MM.1S (cell line): ENCODE measurements around the gene UNC13A.

ENCODE experiments used
- CTCF ChIP-seq: fragments of 300-600 bp; sonication (generic); IDR thresholded peaks from 2 replicates; pipeline ENCODE4 v1.5.1; 2016; ENCODE audit warnings: antibody characterized with exemption, low read length, mixed read lengths
- EZH2 ChIP-seq: fragments of 300-600 bp; sonication (generic); optimal IDR thresholded peaks from 2 replicates; pipeline ENCODE3; 2017; ENCODE audit warnings: low read depth, mild to moderate bottlenecking, antibody characterized with exemption, low read length, mixed read lengths
- EZH2phosphoT487 ChIP-seq: fragments of 300-600 bp; sonication (generic); IDR thresholded peaks from 2 replicates; pipeline ENCODE4 v1.6.1; 2018; ENCODE audit warnings: antibody characterized with exemption, low read length

GRCh38 chr19:17721821-17722220 lies 33.7 kb upstream of the UNC13A start:
- no peak for TF ChIP-seq CTCF
- TF ChIP-seq EZH2, result no peak
- TF ChIP-seq EZH2phosphoT487, result no peak
